ENCODE results near the gene SFT2D2.

Gene SFT2D2

DNA sequence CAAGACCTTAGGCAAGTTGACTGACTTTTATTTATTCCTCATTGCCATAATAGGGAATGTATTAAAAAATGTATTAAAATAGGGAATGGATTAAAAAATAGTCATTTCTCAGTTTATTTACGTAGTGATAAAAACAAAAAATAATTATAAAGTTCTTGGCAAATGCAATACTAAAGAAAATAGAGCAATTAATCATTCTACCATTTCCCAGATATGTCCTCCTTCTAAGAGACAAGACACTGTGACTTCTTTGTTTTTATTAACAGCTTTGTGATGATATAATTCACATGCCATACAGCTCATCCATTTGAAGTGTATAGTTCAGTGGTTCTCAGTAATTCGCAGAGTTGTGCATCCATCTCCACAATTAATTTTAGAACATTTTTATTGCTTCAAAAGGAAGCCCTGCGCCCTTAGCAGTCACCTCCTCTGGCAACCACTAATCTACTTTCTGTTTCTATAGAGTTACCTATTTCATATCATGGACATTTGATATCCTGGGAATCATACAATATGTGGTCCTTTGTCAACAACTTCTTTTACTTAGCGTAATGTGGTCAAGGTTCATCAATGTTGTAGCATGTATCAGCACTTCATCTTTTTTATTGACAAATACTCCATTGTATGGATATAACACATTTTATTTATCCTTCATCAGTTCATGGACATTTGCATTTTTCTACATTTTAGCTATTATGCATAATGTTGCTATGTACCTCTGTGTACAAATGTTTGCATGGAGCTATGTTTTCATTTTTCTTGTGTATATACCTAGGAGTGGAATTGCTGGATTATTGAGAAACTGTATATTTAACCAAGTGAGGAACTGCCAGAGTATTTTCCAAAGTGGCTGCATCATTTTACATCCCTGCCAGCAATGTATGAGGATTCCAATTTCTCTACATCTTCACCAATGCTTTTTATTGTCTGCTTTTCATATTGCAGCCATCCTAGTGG lies 60.4 kb downstream of the SFT2D2 start:
- WGBS (ENCODE audit: extremely low coverage, insufficient coverage, low lambda C conversion rate): 100% methylated on average over 1 of the region's 4 CpGs
- no peak overlapping the region for H3K4me3 ChIP-seq (ENCODE audit: low read length)
- H4K5ac ChIP-seq (ENCODE audit: low read length): no peak overlapping the region
- no peak overlapping the region for H3K9ac ChIP-seq (ENCODE audit: low read length)
- no peak overlapping the region for H2BK15ac ChIP-seq (replicated peaks; ENCODE audit: low read depth)
- H2BK120ac ChIP-seq (ENCODE audit: low read depth, low read length): no peak overlapping the region
- no peak overlapping the region for H3K56ac ChIP-seq (ENCODE audit: low read length)
- H3K4me2 ChIP-seq (ENCODE audit: low read length): no peak overlapping the region
- no peak overlapping the region for H2AK5ac ChIP-seq (ENCODE audit: low read length)
- peaks cover 2% of the 10 kb centered on the region for H3K4me1 ChIP-seq (ENCODE audit: control insufficient read depth, low read depth, low read length)
- no peaks in the 10 kb centered on the region for H3K27me3 ChIP-seq (ENCODE audit: insufficient read depth, low read length, poor library complexity)
- no peak overlapping the region for H2BK5ac ChIP-seq (ENCODE audit: low read length)
- H3K79me2 ChIP-seq (ENCODE audit: control insufficient read depth, insufficient read depth, low read length): no peaks in the 10 kb centered on the region
- DNase-seq: no peak
- no peak overlapping the region for H3K27ac ChIP-seq (ENCODE audit: low read depth, low read length)
- H3K23ac ChIP-seq (ENCODE audit: low read length): no peak overlapping the region
- no peaks in the 10 kb centered on the region for H3K36me3 ChIP-seq (ENCODE audit: control insufficient read depth, insufficient read depth, low read length)
- no peak overlapping the region for H4K8ac ChIP-seq (ENCODE audit: low read depth, low read length)
- H3K18ac ChIP-seq (ENCODE audit: low read length): no peak overlapping the region
- no peak overlapping the region for H3K4ac ChIP-seq (ENCODE audit: low read depth, low read length)
- H3K79me1 ChIP-seq (ENCODE audit: low read length): no peaks in the 10 kb centered on the region

GRCh38 chr1:168287237-168287664 lies 61.4 kb downstream of the SFT2D2 start:
- Histone ChIP-seq H3K56ac (ENCODE audit: low read length) (no peak overlapping the region), H3K27ac (ENCODE audit: low read depth, low read length) (no peak overlapping the region), H3K18ac (ENCODE audit: low read length) (no peak overlapping the region), H4K5ac (ENCODE audit: low read length) (no peak overlapping the region), H2AK5ac (ENCODE audit: low read length) (no peak overlapping the region), H4K8ac (ENCODE audit: low read depth, low read length) (no peak overlapping the region), H2BK15ac (replicated peaks; ENCODE audit: low read depth) (no peak overlapping the region), H3K4me3 (ENCODE audit: low read length) (no peak overlapping the region), H3K9ac (ENCODE audit: low read length) (no peak overlapping the region), H3K23ac (ENCODE audit: low read length) (no peak overlapping the region), H3K27me3 (ENCODE audit: insufficient read depth, low read length, poor library complexity) (no peaks in the 10 kb centered on the region), H3K4me1 (ENCODE audit: control insufficient read depth, low read depth, low read length) (peaks cover 2% of the 10 kb centered on the region), H2BK5ac (ENCODE audit: low read length) (no peak overlapping the region), H3K36me3 (ENCODE audit: control insufficient read depth, insufficient read depth, low read length) (no peaks in the 10 kb centered on the region), H3K4ac (ENCODE audit: low read depth, low read length) (no peak overlapping the region), H3K79me1 (ENCODE audit: low read length) (no peaks in the 10 kb centered on the region), H3K79me2 (ENCODE audit: control insufficient read depth, insufficient read depth, low read length) (no peaks in the 10 kb centered on the region), H3K4me2 (ENCODE audit: low read length) (no peak overlapping the region), H2BK120ac (ENCODE audit: low read depth, low read length) (no peak overlapping the region)
- DNase-seq: no peak
- WGBS (ENCODE audit: extremely low coverage, insufficient coverage, low lambda C conversion rate): no CpG with 5 or more reads among the region's 1 CpG

- Histone ChIP-seq H3K18ac (ENCODE audit: low read length) (no peak overlapping the region), H3K23ac (ENCODE audit: low read length) (no peak overlapping the region), H3K79me2 (ENCODE audit: control insufficient read depth, insufficient read depth, low read length) (no peaks in the 10 kb centered on the region), H3K4me2 (ENCODE audit: low read length) (no peak overlapping the region), H2BK15ac (replicated peaks; ENCODE audit: low read depth) (no peak overlapping the region), H3K27me3 (ENCODE audit: insufficient read depth, low read length, poor library complexity) (no peaks in the 10 kb centered on the region), H2AK5ac (ENCODE audit: low read length) (no peak overlapping the region), H3K4ac (ENCODE audit: low read depth, low read length) (no peak overlapping the region), H2BK120ac (ENCODE audit: low read depth, low read length) (no peak overlapping the region), H3K27ac (ENCODE audit: low read depth, low read length) (no peak overlapping the region), H3K56ac (ENCODE audit: low read length) (no peak overlapping the region), H3K4me1 (ENCODE audit: control insufficient read depth, low read depth, low read length) (peaks cover 2% of the 10 kb centered on the region), H3K4me3 (ENCODE audit: low read length) (no peak overlapping the region), H3K79me1 (ENCODE audit: low read length) (no peaks in the 10 kb centered on the region), H4K8ac (ENCODE audit: low read depth, low read length) (no peak overlapping the region), H4K5ac (ENCODE audit: low read length) (no peak overlapping the region), H2BK5ac (ENCODE audit: low read length) (no peak overlapping the region), H3K36me3 (ENCODE audit: control insufficient read depth, insufficient read depth, low read length) (no peaks in the 10 kb centered on the region), H3K9ac (ENCODE audit: low read length) (no peak overlapping the region)
- no peak for DNase-seq
- no CpG with 5 or more reads among the region's 3 CpGs for WGBS (ENCODE audit: extremely low coverage, insufficient coverage, low lambda C conversion rate)
Observed at GRCh38 chr1:168288311-168289052, 62.7 kb downstream of the SFT2D2 start.

- Histone ChIP-seq H2BK15ac (replicated peaks; ENCODE audit: low read depth) (no peak overlapping the region), H3K27ac (ENCODE audit: low read depth, low read length) (no peak overlapping the region), H4K5ac (ENCODE audit: low read length) (no peak overlapping the region), H4K8ac (ENCODE audit: low read depth, low read length) (no peak overlapping the region), H3K36me3 (ENCODE audit: control insufficient read depth, insufficient read depth, low read length) (no peaks in the 10 kb centered on the region), H3K79me1 (ENCODE audit: low read length) (no peaks in the 10 kb centered on the region), H3K4me2 (ENCODE audit: low read length) (no peak overlapping the region), H3K27me3 (ENCODE audit: insufficient read depth, low read length, poor library complexity) (no peaks in the 10 kb centered on the region), H3K79me2 (ENCODE audit: control insufficient read depth, insufficient read depth, low read length) (no peaks in the 10 kb centered on the region), H3K23ac (ENCODE audit: low read length) (no peak overlapping the region), H3K56ac (ENCODE audit: low read length) (no peak overlapping the region), H3K9ac (ENCODE audit: low read length) (no peak overlapping the region), H3K18ac (ENCODE audit: low read length) (no peak overlapping the region), H2AK5ac (ENCODE audit: low read length) (no peak overlapping the region), H2BK120ac (ENCODE audit: low read depth, low read length) (no peak overlapping the region), H2BK5ac (ENCODE audit: low read length) (no peak overlapping the region), H3K4me1 (ENCODE audit: control insufficient read depth, low read depth, low read length) (no peaks in the 10 kb centered on the region), H3K4ac (ENCODE audit: low read depth, low read length) (no peak overlapping the region), H3K4me3 (ENCODE audit: low read length) (no peak overlapping the region)
- no peak for DNase-seq
- WGBS (ENCODE audit: extremely low coverage, insufficient coverage, low lambda C conversion rate): no CpG with 5 or more reads among the region's 15 CpGs
Observed at GRCh38 chr1:168291222-168291837, 65.5 kb downstream of the SFT2D2 start.

GRCh38 chr1:168293356-168293755 lies 67.6 kb downstream of the SFT2D2 start:
- no peaks in the 10 kb centered on the region for H3K79me2 ChIP-seq (ENCODE audit: control insufficient read depth, insufficient read depth, low read length)
- no peaks in the 10 kb centered on the region for H3K27me3 ChIP-seq (ENCODE audit: insufficient read depth, low read length, poor library complexity)
- H4K8ac ChIP-seq (ENCODE audit: low read depth, low read length): no peak overlapping the region
- H3K4ac ChIP-seq (ENCODE audit: low read depth, low read length): no peak overlapping the region
- H3K79me1 ChIP-seq (ENCODE audit: low read length): no peaks in the 10 kb centered on the region
- H3K56ac ChIP-seq (ENCODE audit: low read length): no peak overlapping the region
- no peak overlapping the region for H3K9ac ChIP-seq (ENCODE audit: low read length)
- DNase-seq: no peak
- no peak overlapping the region for H2AK5ac ChIP-seq (ENCODE audit: low read length)
- no CpG with 5 or more reads among the region's 1 CpG for WGBS (ENCODE audit: extremely low coverage, insufficient coverage, low lambda C conversion rate)
- no peak overlapping the region for H3K27ac ChIP-seq (ENCODE audit: low read depth, low read length)
- H3K4me1 ChIP-seq (ENCODE audit: control insufficient read depth, low read depth, low read length): no peaks in the 10 kb centered on the region
- H3K4me2 ChIP-seq (ENCODE audit: low read length): no peak overlapping the region
- H2BK120ac ChIP-seq (ENCODE audit: low read depth, low read length): no peak overlapping the region
- no peak overlapping the region for H3K23ac ChIP-seq (ENCODE audit: low read length)
- no peak overlapping the region for H3K4me3 ChIP-seq (ENCODE audit: low read length)
- no peak overlapping the region for H2BK5ac ChIP-seq (ENCODE audit: low read length)
- no peaks in the 10 kb centered on the region for H3K36me3 ChIP-seq (ENCODE audit: control insufficient read depth, insufficient read depth, low read length)
- no peak overlapping the region for H3K18ac ChIP-seq (ENCODE audit: low read length)
- H4K5ac ChIP-seq (ENCODE audit: low read length): no peak overlapping the region
- no peak overlapping the region for H2BK15ac ChIP-seq (replicated peaks; ENCODE audit: low read depth)
